Measurements from ENCODE around the gene ACOT7. TPM values are rescaled to one million over a fixed set of nuclear protein-coding genes. Genes with fewer than 3 reads are reported as not detected.

The ACOT7 gene
- total RNA-seq, 1 donor from 2014 or later = 175 TPM

- no peak overlapping the region for H3K27ac Mint-ChIP-seq (ENCODE audit: unreplicated experiment)
- no peak for TF ChIP-seq CTCF (IDR thresholded peaks at IDR 0.05; ENCODE audit: partially characterized antibody, unreplicated experiment)
- H3K9me3 Mint-ChIP-seq (ENCODE audit: unreplicated experiment) = peaks cover 3% of the 10 kb centered on the region
- no peak overlapping the region for H3K4me3 Mint-ChIP-seq (ENCODE audit: unreplicated experiment)
- H3K4me1 Mint-ChIP-seq (ENCODE audit: low read depth, unreplicated experiment) = peaks cover 15% of the 10 kb centered on the region
- DNase-seq = no peak
- H3K27me3 Mint-ChIP-seq (ENCODE audit: unreplicated experiment) = peaks cover 2% of the 10 kb centered on the region
- no peaks in the 10 kb centered on the region for H3K36me3 Mint-ChIP-seq (ENCODE audit: unreplicated experiment)
These were observed 42.0 kb downstream of the ACOT7 start for GRCh38 chr1:6351480-6352137.

DNA sequence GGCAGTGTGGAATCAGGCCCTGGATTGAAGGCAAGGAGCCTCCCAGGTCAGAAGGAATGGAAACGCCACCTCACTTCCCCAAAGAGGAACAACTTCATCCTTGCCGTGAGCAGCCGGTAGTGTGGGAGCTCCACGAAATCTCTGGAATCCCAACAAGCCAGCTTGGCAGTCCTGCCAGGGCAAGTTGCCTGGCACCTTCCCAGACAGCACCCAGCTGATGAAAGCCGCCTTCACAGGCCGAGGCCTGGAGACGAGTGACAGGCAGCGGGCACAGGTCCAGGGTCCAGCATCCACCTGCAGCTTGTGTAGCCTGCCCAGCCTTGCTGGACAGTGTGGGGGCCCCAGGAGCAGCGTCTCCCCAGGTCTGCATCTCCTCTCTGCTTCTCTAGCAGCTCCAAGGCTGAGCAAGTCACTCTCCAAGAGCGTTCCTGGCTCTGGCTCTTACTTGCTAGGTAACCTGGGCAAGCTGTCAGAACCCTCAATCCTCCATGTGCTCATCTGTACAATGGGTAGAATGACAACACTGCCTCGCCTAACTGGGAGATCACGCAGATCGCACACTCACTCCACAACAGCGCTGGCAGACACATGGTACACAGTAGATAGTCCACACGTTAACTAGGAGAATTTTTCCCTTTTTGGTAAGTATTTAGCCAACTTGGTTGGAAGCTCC lies 43.0 kb downstream of the ACOT7 start:
- peaks cover 19% of the 10 kb centered on the region for H3K4me1 Mint-ChIP-seq (ENCODE audit: low read depth, unreplicated experiment)

GRCh38 chr1:6349254-6349943 lies 44.2 kb downstream of the ACOT7 start:
- H3K27me3 Mint-ChIP-seq (ENCODE audit: unreplicated experiment) = peaks cover 6% of the 10 kb centered on the region
- peaks cover 7% of the 10 kb centered on the region for H3K9me3 Mint-ChIP-seq (ENCODE audit: unreplicated experiment)
- H3K27ac Mint-ChIP-seq (ENCODE audit: unreplicated experiment) = no peak overlapping the region
- no peaks in the 10 kb centered on the region for H3K36me3 Mint-ChIP-seq (ENCODE audit: unreplicated experiment)
- no peak overlapping the region for H3K4me3 Mint-ChIP-seq (ENCODE audit: unreplicated experiment)
- peaks cover 16% of the 10 kb centered on the region for H3K4me1 Mint-ChIP-seq (ENCODE audit: low read depth, unreplicated experiment)
- no peak for TF ChIP-seq CTCF (IDR thresholded peaks at IDR 0.05; ENCODE audit: partially characterized antibody, unreplicated experiment)
- no peak for DNase-seq

More for the DNA sequence above, 43.0 kb downstream of the ACOT7 start:
- no peak for DNase-seq
- Mint-ChIP-seq H3K4me3 (ENCODE audit: unreplicated experiment) (no peak overlapping the region), H3K36me3 (ENCODE audit: unreplicated experiment) (no peaks in the 10 kb centered on the region), H3K9me3 (ENCODE audit: unreplicated experiment) (peaks cover 9% of the 10 kb centered on the region), H3K27me3 (ENCODE audit: unreplicated experiment) (peaks cover 6% of the 10 kb centered on the region), H3K27ac (ENCODE audit: unreplicated experiment) (no peak overlapping the region)
- TF ChIP-seq CTCF (IDR thresholded peaks at IDR 0.05; ENCODE audit: partially characterized antibody, unreplicated experiment) = no peak

- Mint-ChIP-seq H3K27ac (ENCODE audit: unreplicated experiment) (peak overlapping the region; percentile 70), H3K4me1 (ENCODE audit: low read depth, unreplicated experiment) (peaks cover 20% of the 10 kb centered on the region), H3K9me3 (ENCODE audit: unreplicated experiment) (peaks cover 7% of the 10 kb centered on the region), H3K27me3 (ENCODE audit: unreplicated experiment) (peaks cover 8% of the 10 kb centered on the region), H3K36me3 (ENCODE audit: unreplicated experiment) (no peaks in the 10 kb centered on the region), H3K4me3 (ENCODE audit: unreplicated experiment) (no peak overlapping the region)
- TF ChIP-seq CTCF (IDR thresholded peaks at IDR 0.05; ENCODE audit: partially characterized antibody, unreplicated experiment) = no peak
- DNase-seq = no peak
These were observed 44.9 kb downstream of the ACOT7 start for GRCh38 chr1:6348511-6349191.
